Measurements from ENCODE around the gene SPC24. TPM values are rescaled to one million over a fixed set of nuclear protein-coding genes. Genes with fewer than 3 reads are reported as not detected.

SPC24 gene
- total RNA-seq, 1 experiment from 2014 or later: 50.6 TPM

DNA sequence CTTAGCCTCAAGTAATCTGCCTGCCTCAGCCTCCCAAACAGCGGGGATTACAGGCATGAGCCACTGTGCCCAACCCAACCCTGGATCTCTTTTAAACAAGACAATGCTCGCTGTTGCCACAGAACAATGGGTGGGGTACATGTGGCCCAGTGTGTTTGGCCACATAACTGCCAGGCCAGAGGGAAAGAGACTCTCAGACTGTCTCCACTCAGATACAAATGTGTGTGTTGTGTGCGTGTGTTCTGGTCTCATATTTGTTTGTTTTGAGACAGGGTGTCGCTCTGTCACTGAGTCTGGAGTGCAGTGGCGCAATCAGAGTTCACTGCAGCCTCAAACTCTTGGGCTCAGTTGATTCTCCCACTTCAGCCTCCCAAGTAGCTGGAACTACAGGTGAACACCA is 40.5 kb downstream of the SPC24 start:
- H3K4me3 ChIP-seq (ENCODE audit: low read depth in 2 of 2, low read length in 2 of 2): no peak overlapping the region
- ChIA-PET POLR2A (no interaction called here), CTCF (interaction anchor here (0.7 kb wide), 1 partner anchor 11 kb away, joined by 6 read pairs; no protein-coding TSS in a partner anchor)
- no peak overlapping the region for H3K27ac ChIP-seq (ENCODE audit: low read length)
- intact Hi-C loops (cut with micrococcal nuclease; ENCODE audit: unreplicated experiment) (no loop called here), in situ Hi-C loops (cut with HindIII; ENCODE audit: low pct_unique_long_range_greater_than_20kb, low sequenced_read_pairs) (no loop called here)
- ATAC-seq: no peak
- no peak for DNase-seq (ENCODE audit: low read depth, low spot score)
- H3K36me3 ChIP-seq (ENCODE audit: control insufficient read depth, insufficient read depth, low read length): peaks cover 10% of the 10 kb centered on the region
- H3K27me3 ChIP-seq (ENCODE audit: control insufficient read depth, insufficient read depth, low read length): no peaks in the 10 kb centered on the region
- H3K9me3 ChIP-seq (ENCODE audit: control insufficient read depth, insufficient read depth, low read depth, low read length): no peaks in the 10 kb centered on the region
- H3K4me1 ChIP-seq (ENCODE audit: control insufficient read depth, insufficient read depth, low read length): no peaks in the 10 kb centered on the region; the same call in 1 of the 2 replicates
- TF ChIP-seq, protein P1, sequence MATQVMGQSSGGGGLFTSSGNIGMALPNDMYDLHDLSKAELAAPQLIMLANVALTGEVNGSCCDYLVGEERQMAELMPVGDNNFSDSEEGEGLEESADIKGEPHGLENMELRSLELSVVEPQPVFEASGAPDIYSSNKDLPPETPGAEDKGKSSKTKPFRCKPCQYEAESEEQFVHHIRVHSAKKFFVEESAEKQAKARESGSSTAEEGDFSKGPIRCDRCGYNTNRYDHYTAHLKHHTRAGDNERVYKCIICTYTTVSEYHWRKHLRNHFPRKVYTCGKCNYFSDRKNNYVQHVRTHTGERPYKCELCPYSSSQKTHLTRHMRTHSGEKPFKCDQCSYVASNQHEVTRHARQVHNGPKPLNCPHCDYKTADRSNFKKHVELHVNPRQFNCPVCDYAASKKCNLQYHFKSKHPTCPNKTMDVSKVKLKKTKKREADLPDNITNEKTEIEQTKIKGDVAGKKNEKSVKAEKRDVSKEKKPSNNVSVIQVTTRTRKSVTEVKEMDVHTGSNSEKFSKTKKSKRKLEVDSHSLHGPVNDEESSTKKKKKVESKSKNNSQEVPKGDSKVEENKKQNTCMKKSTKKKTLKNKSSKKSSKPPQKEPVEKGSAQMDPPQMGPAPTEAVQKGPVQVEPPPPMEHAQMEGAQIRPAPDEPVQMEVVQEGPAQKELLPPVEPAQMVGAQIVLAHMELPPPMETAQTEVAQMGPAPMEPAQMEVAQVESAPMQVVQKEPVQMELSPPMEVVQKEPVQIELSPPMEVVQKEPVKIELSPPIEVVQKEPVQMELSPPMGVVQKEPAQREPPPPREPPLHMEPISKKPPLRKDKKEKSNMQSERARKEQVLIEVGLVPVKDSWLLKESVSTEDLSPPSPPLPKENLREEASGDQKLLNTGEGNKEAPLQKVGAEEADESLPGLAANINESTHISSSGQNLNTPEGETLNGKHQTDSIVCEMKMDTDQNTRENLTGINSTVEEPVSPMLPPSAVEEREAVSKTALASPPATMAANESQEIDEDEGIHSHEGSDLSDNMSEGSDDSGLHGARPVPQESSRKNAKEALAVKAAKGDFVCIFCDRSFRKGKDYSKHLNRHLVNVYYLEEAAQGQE (IDR thresholded peaks at IDR 0.05; ENCODE audit: insufficient read depth in 1 of 2, low read depth in 2 of 2, low read length in 1 of 2): no peak
- no peak for TF ChIP-seq SIN3A (IDR thresholded peaks at IDR 0.05; ENCODE audit: borderline replicate concordance, insufficient read depth, low read depth, low read length)
- no peak for TF ChIP-seq TCF7L2 (IDR thresholded peaks at IDR 0.05; ENCODE audit: low read depth, low read length)
- TF ChIP-seq, protein P2, sequence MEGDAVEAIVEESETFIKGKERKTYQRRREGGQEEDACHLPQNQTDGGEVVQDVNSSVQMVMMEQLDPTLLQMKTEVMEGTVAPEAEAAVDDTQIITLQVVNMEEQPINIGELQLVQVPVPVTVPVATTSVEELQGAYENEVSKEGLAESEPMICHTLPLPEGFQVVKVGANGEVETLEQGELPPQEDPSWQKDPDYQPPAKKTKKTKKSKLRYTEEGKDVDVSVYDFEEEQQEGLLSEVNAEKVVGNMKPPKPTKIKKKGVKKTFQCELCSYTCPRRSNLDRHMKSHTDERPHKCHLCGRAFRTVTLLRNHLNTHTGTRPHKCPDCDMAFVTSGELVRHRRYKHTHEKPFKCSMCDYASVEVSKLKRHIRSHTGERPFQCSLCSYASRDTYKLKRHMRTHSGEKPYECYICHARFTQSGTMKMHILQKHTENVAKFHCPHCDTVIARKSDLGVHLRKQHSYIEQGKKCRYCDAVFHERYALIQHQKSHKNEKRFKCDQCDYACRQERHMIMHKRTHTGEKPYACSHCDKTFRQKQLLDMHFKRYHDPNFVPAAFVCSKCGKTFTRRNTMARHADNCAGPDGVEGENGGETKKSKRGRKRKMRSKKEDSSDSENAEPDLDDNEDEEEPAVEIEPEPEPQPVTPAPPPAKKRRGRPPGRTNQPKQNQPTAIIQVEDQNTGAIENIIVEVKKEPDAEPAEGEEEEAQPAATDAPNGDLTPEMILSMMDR (IDR thresholded peaks at IDR 0.05): no peak
- TF ChIP-seq POLR2AphosphoS5 (IDR thresholded peaks at IDR 0.05; ENCODE audit: low read depth, low read length): no peak
- no TSS peak for BruUV-seq (replicated peaks)

DNA sequence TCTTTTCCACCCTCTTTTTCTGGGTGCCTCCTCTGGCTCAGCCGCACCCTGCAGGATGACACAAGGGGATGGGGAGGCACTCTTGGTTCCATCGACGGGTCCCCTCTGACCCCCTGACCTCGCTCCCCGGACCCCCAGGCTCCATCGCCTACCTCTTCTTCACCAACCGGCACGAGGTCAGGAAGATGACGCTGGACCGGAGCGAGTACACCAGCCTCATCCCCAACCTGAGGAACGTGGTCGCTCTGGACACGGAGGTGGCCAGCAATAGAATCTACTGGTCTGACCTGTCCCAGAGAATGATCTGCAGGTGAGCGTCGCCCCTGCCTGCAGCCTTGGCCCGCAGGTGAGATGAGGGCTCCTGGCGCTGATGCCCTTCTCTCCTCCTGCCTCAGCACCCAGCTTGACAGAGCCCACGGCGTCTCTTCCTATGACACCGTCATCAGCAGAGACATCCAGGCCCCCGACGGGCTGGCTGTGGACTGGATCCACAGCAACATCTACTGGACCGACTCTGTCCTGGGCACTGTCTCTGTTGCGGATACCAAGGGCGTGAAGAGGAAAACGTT is 42.4 kb downstream of the SPC24 start:
- TF ChIP-seq, protein P2 (IDR thresholded peaks at IDR 0.05): no peak
- TF ChIP-seq, protein P1 (IDR thresholded peaks at IDR 0.05; ENCODE audit: insufficient read depth in 1 of 2, low read depth in 2 of 2, low read length in 1 of 2): no peak
- TF ChIP-seq POLR2AphosphoS5 (IDR thresholded peaks at IDR 0.05; ENCODE audit: low read depth, low read length) (no peak), TCF7L2 (IDR thresholded peaks at IDR 0.05; ENCODE audit: low read depth, low read length) (no peak), SIN3A (IDR thresholded peaks at IDR 0.05; ENCODE audit: borderline replicate concordance, insufficient read depth, low read depth, low read length) (no peak)
- ChIA-PET POLR2A (no interaction called here), CTCF (no interaction called here)
- in situ Hi-C loops (cut with HindIII; ENCODE audit: low pct_unique_long_range_greater_than_20kb, low sequenced_read_pairs) (no loop called here), intact Hi-C loops (cut with micrococcal nuclease; ENCODE audit: unreplicated experiment) (no loop called here)
- H3K4me1 ChIP-seq (ENCODE audit: control insufficient read depth, insufficient read depth, low read length): no peaks in the 10 kb centered on the region; the same call in 1 of the 2 replicates
- peaks cover 12% of the 10 kb centered on the region for H3K36me3 ChIP-seq (ENCODE audit: control insufficient read depth, insufficient read depth, low read length)
- H3K27me3 ChIP-seq (ENCODE audit: control insufficient read depth, insufficient read depth, low read length): no peaks in the 10 kb centered on the region
- BruUV-seq (replicated peaks): no TSS peak
- ATAC-seq (no peak), DNase-seq (ENCODE audit: low read depth, low spot score) (no peak)
- no peak overlapping the region for H3K4me3 ChIP-seq (ENCODE audit: low read depth in 2 of 2, low read length in 2 of 2)
- H3K9me3 ChIP-seq (ENCODE audit: control insufficient read depth, insufficient read depth, low read depth, low read length): no peaks in the 10 kb centered on the region
- no peak overlapping the region for H3K27ac ChIP-seq (ENCODE audit: low read length)

Measured in Panc1 (cell line).